Stimulated activated CD4-positive, alpha-beta T cell treated with anti-CD3 and anti-CD28 coated beads, Interleukin-1b, Interleukin-23, amount 100 ng/mL, for 24 hours (primary cell): ENCODE measurements around the gene BAG1.

Experiments
- DNase-seq, 4 experiments: peaks; one replicate each; pipeline ENCODE4 v3.0.0-alpha.2; 2020; ENCODE audit warnings: low read depth in 4 of 4, low spot score in 1 of 4

The BAG1 gene

GRCh38 chr9:33220681-33221567 is 43.6 kb downstream of the BAG1 start:
- DNase-seq = no peak

GRCh38 chr9:33211695-33212393 is 52.7 kb downstream of the BAG1 start:
- no peak for DNase-seq

DNA sequence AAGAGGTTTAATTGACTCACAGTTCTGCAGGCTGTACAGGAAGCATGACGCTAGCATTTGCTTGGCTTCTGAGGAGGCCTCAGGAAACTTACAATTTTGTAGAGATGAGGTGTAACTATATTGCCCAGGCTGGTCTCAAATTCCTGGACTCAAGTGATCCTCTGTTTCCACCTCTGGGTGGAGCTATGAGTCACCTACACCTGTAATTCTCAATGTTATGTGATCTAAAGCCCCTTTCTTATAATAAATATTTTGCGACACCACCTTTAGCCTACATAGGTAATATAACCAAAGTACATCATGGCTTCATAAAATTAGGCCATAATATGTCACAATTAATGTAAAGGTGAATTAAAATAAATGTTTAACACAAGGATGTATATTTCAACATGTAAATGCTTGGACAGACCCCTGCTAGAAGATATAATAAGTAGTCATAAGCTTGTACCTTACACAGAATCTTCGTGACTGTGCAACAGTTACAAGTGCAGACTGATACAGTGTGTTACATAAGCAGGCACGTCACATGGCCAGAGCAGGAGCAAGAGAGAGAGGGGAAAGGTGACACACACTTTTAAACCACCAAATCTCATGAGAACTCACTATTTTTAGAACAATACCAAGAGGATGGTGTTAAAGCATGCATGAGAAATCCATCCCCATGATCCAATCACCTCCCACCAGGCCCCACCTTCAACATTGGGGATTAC is 54.3 kb downstream of the BAG1 start:
- DNase-seq = no peak

DNA sequence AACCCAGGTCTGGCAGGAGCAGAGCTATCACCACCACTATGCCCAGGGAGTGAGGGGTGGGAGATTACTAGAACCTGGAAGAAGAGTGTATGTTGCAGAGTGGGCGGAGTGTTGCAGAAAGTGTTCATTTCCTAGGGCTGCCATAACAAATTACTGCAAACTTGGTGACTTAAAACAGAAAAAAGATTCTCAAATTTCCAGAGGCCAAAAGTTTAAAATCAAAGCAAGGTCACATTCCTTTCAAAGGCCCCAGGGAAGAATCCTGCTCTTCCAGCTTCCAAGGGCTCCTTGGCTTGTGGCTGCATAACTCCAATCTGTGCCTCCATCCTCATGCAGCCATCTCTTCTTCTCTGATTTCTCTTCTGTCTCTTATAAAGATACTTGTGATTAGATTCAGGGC is 55.1 kb downstream of the BAG1 start:
- DNase-seq = no peak

DNA sequence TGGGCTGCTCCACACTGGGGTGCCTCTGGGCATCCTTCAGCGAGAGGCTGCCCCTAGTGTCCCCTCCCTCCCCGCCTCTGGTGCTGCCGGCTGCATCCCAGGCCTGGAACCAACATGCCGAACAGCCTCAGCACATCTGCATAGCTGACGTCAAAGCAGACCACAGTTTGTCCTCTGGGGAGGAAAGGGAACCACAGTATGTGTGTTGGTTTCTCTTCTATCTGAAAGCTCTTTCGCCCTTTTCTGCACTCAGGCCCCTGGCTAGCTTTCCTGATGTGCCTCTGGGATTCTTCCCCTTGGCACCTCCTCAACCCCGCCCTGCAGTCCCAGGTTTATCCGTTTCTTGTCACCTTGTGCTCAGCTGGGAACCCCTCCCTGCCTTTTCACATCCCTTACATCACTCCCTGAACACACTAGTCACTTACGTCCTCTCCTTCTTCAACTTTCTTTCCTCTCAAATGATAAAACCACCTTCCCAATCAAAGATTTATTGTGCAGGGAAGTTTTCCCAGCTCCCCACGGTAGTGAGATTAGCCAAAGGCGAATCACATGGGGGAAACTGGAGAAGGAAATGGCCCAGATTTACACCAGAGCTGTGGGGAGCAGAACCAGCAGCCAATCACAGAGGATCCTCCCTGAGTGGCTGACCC is 61.8 kb downstream of the BAG1 start:
- DNase-seq = no peak
